ENCODE data around the gene KCNK15.

The KCNK15 gene

DNA sequence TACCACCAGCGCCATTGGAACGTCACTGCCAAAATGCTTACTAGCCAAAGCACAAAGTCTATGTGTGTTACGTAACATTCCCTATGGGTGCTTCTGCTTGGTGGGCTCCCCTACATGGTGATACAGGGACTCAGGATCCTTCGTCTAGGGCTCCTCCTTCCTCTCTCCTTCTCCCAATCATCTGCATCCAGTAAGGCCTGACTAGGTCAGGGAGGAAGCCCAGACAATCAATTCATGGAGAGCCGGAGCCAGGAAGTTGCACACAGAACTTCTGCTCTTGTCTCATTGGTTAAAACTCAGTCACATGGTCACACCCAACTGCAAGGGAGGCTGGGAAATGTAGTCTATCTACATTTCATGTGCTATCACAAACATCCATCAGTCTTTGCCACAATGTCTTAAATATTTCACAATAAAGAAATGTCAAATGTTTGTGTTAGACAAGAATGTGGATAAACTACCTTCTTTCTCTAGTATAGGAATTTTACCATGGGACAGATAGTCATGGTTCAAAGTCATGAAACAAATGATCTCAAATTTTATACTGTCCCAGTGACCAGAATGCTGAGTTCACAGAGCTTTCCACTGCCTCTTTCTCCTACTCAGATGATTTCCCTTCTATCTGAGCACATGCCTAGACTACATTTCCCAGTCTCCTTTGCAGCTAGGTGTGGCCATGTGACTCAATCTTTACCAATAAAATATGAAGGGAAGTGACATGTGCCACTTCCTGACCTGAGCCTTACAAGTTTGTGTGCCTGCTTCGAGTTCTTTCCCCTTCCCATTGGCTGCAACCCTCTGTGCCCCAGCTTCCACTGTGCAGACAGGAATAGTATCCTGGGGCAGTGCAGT is 9.3 kb upstream of the KCNK15 start:
- peak; percentile 84 for DNase-seq (ENCODE audit: low read depth)

DNA sequence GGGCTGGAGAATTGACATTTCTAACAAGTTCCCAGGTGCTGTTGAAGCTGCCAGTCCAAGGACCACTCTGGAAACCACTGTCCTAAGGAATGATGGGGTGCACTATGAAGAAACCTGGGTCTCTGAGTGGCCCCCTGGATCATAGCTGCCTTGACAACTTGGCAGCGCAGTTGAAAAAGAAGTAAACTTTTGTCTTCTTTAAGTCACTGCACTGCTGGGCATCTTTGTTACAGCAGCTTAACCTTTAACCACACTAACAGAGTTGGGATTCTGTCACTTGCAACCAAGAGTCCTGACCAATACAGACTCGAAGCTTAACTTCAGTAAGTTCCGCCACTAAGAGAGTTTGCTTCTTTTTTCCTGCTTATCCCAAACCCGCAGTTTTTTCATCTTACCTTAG is 8.5 kb upstream of the KCNK15 start:
- no peak for DNase-seq (ENCODE audit: low read depth)

DNA sequence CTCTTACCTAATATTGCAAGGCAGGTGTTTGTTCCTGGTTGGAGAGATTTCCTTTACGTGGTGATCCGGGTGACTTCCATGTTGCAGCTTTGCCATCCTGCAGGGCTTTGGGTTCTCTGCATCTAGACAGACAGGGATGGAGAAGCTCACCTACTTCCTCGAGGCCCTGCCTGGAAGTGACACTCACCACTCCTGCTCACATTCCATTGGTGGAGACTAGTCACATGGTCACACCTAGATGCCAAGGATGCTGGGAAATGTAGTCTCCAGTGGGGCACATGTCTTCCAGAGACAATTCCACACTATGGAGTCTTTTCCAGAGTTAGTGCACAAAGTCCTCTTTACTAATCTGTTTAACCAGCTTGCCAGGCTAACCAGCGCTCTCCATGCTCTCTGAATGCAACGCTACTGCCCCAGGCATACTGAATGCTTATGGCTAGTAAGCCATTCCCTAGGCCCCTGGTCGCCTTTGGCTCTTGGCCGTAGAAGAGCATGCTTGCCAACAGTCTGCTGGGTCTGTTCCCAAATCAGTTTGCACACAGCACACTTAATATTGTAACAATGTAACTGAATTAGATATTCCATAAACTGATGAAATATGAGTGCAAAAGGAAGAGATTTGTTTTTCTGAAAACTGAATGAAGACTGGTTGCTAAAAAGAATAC is 6.7 kb upstream of the KCNK15 start:
- peak; percentile 81 for DNase-seq (ENCODE audit: low read depth)

DNA sequence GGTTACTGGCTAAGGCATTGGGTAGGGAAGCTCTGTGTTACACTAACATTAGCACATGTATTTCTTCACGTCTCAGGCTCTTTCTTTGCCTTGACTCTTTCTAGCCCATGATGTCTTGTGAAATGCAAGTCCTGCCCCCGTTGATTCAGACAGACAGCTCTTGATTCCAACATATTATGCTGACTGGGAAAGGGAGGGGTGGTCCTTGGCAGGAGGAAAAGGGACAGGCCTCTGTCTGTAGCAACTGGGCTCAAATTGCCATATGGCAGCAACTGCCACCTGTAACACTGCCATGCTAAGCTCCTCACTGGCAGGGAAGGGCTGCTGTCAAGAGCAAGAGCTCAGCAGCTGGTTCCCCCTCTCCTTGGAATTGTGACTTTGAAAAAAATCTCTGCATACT is 5.7 kb upstream of the KCNK15 start:
- DNase-seq (ENCODE audit: low read depth) = no peak

DNA sequence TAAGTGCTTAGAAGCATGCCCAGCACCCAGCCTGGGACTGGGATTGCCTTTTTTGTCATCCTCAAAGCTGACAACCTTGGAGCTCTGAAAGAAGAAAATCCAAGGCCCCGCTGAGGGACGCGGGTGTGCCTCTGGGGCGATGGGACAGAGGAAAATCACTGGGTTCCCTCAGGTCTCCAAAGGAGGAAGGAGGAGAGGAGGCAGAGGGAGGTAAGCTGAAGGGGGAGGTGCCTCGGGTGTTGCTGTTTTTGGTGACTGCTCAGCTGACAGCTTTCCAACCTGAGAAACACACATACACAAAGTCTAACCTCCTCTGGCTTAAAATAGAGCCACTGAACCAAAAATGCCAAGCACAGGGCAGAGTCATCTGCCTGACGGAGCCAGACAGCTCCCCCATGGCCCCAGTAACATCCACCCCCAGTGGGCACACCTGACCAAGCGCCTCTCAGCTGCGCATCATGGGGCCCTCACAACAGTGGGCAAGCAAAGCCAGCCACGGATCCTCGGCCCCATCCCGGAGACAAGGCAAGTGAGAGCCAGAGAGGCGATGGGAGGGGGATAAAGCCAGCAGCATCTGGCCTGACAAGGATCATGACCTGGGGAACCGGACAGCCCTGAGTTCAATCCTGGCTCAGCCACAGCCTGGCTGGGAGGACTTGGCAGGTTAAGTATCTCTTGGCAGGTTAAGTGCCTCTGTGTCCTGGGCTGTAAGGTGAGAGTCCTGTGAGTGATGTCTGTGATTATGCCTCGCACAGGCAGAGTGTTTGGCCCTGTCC is 3.2 kb upstream of the KCNK15 start:
- no peak for DNase-seq (ENCODE audit: low read depth)

DNA sequence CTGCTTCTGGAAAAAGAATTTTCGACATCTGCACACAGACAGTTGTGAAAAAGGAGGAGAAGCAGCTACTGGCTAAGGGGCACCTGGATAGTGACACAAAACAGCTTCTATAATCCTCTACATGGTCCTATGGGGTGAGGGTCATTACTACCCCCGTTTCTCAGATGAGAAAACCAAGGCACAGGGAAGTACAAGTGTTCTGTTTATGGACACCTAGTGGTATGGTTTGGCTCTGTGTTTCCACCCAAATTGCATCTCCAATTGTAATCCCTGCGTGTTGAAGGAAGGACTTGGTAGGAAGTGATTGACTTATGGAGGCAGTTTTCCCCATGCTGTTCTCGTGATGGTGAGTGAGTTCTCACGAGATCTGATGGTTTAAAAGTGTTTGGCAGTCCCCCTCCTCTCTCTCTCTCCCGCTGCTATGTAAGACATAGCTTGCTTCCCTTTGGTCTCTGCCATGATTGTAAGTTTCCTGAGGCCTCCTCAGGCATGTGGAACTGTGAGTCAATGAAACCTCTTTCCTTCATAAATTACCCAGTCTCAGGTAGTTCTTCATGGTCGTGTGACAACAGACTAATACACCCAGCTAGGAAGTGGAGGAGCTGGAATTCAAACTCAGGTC is 2.5 kb upstream of the KCNK15 start:
- DNase-seq (ENCODE audit: low read depth) = no peak

DNA sequence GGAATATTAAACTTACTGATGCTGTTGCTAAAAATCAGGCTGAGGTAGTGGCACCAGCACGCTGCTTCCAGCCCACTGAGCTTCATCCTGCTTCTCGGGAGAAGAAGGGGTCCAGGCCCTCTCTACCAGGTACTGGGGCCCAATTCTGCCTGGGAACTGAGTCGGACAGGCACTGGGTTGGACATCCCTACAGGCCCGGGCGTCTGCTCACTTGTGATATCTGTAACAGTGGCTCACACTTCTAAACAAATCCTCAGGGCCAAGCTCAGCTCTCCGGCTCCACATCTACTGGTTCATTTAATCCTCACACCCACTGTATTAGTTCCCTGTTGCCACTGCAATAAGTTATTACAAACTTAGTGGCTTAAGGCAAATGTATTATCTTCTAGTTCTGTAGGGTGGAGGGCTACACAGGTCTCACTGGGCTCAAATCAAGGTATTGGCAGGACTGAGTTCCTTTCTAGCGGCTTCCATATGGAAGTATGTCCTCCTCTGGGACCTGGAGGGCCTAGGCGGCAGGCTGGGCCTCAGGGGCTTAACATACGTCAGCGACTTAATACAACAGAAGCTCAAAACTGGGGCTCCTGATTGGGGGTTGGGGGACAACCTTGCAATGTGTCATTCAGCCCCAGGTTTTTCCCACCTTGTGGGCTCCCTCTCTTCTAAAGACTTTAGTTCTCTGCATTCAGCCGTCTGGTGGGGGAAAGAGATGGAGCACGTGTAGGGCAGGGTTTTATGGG is 1.6 kb upstream of the KCNK15 start:
- no peak for DNase-seq (ENCODE audit: low read depth)

DNA sequence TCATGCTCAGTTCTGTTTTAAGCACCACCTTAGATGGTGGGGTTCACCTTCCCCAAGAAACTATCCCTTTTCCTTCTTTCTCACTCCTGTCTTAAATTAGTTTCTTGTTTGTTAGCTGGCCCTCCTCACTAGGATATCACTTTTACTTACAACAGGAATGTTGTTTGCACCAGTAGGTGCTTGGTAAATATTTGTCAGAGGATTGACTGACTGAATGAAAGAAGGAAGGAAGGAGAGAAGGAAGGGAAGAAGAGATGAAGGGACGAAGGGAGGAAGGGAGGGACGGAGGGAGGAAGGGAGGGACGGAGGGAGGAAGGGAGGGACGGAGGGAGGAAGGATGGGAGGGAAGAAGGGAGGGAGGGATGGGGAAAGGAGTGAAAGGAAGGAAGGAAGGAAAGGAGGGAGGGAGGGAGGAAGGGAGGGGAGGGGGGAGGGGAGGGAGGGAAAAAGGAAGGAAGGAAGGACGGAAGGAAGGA is 505 bp upstream of the KCNK15 start:
- DNase-seq (ENCODE audit: low read depth) = no peak

DNA sequence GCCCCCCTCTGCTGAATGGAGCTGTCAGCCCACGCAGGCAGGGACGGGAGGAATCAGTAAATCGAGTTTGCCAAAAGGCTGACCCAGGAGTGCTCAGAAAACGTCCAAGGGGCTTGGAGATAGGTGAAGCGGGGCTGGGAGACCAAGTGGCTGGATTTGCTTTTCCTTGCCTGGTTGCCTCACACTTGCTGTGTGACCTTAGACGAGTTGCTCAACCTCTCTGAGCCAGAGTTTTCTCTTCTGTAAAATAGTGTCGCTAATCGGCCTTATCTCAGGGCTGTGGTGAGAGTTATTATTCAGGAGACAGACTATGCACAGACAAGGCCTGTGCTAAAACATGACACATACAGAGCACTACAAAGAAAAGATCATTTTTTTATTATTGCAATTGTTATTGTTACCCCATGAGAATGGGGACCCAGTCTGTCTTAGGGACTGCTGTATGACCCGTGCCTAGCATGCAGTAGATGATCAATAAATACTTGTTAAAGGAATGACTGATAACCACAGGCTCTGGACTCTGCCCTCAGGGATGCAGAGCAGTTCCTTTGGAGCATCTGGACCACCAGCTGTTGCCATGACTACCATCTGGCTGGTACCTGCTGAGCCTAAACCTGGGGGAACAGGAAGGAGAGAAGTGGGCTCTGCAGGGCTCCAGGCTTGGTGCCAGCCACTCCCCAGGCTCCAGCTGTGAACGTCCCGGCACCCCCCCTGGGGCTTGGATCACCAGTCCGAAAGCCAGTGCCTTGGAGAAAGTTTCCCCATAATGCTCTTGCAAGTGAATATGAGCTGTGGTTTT is 901 bp downstream of the KCNK15 start:
- no peak for DNase-seq (ENCODE audit: low read depth)

DNA sequence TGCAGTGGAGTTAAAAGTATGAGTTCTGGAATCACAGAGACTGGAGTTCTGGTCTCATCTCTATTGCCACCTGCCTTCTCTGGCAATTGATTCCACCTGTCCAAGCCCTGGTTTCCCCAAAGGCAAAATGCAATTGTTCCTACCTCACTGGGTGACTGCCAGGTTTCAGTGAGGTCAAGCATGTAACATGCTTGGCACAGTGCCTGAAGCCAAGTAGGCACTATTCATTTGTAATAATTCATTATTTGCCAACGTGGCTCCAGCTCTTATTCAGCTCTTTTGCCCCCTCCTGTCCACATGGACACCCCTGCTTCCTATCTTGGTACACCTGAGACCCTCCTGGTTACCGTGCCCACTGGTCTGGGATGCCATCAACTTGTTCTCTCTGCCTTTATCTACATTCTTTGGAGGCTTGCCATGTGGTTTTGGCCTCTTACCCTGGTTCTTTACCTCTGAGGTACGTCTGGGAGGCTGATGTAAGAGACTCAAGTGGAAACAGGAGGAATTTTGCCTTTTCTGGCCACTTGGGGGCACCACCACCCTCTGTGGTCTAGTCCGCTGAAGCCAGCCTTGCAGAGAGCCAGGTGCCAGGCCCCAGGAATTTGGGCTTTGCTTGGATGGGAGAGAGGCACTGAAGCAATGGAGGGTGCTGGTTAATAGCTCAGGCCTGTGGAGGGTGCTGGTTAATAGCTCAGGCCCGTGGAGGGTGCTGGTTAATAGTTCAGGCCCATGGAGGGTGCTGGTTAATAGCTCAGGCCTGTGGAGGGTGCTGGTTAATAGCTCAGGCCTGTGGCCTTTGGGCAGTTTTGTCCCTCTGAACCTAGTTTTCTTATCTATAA is 1.7 kb downstream of the KCNK15 start:
- DNase-seq (ENCODE audit: low read depth) = peak; percentile 71

DNA sequence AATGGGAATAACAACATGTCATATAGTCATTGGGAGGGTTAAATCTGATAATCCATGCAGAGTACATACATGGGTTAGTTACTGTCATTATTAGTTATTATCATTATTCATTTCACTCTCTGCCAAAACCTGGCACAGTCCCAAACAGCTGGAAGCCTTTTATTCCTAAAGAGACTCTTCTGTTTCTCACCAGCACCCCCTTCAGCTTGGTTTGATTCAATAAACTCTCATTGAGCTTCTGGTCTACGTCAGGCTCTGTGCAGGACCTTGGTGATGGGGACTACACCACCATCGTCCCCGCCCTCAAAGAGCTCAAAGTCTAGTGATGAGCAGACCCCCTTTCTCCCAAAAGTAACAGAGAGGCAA is 2.3 kb downstream of the KCNK15 start:
- DNase-seq (ENCODE audit: low read depth) = no peak

DNA sequence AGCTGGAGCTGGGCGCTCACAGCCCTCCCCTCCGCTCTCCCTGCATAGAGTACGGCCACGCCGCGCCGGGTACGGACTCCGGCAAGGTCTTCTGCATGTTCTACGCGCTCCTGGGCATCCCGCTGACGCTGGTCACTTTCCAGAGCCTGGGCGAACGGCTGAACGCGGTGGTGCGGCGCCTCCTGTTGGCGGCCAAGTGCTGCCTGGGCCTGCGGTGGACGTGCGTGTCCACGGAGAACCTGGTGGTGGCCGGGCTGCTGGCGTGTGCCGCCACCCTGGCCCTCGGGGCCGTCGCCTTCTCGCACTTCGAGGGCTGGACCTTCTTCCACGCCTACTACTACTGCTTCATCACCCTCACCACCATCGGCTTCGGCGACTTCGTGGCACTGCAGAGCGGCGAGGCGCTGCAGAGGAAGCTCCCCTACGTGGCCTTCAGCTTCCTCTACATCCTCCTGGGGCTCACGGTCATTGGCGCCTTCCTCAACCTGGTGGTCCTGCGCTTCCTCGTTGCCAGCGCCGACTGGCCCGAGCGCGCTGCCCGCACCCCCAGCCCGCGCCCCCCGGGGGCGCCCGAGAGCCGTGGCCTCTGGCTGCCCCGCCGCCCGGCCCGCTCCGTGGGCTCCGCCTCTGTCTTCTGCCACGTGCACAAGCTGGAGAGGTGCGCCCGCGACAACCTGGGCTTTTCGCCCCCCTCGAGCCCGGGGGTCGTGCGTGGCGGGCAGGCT is 4.6 kb downstream of the KCNK15 start:
- DNase-seq (ENCODE audit: low read depth) = no peak

DNA sequence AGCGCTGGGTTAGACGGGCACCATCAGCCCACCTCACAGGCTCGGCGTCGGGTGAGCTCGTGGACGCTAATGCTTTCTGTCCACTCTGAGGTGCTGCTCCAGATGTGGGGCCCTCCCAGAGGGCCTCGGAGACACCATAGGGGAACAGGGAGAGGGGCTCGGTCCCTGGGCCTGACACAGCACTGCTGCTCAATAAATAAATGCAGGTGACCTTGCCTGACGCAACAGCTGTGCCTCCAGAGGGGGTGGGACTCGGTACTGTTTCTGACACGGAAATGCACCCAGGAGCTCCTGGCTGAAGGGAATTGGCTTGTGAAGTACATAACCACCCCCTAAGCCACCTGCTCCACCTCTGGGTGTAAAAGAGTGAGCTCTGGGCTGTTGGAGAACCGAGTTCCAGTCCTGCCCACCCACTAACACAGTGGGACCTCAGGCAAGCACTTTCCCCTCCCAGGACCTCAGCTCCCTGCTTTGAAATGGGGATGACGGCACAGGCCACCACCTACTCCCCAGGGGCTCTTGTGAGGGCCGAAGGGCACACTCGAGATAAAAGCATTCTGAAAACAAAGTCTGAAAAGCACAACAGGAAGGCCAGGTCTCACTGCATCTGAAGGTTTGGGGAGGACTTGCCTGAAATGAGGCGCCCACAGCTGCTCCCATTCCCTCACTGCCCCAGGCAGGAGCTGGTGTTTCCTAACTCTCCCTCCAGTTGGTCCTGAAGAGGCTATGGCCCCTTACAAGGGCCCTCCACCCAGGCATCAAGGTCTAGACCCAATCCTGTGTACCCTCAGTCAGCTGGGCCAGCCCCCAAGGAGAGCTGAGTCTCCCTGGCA is 6.7 kb downstream of the KCNK15 start:
- DNase-seq (ENCODE audit: low read depth) = no peak

DNA sequence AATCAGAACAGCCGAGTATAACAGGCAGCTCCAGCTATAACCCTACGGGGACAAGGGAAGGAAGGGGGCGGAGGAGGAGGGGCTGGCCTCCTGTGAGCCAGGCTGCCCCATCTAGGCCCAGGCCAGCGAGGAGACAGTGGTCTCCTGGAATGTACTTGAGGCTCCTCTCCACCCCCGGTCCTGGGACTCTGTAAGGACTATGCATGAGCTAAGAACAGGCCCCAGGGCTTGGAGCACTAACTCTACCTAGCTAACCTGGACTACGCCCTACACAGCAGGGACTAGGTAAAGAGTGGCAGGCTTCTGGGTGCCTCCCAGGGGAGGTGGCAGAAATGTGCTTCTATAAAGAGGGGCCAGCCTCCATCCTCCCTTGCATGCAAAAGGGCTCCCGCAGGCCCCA is 8.9 kb downstream of the KCNK15 start:
- DNase-seq (ENCODE audit: low read depth) = no peak

DNA sequence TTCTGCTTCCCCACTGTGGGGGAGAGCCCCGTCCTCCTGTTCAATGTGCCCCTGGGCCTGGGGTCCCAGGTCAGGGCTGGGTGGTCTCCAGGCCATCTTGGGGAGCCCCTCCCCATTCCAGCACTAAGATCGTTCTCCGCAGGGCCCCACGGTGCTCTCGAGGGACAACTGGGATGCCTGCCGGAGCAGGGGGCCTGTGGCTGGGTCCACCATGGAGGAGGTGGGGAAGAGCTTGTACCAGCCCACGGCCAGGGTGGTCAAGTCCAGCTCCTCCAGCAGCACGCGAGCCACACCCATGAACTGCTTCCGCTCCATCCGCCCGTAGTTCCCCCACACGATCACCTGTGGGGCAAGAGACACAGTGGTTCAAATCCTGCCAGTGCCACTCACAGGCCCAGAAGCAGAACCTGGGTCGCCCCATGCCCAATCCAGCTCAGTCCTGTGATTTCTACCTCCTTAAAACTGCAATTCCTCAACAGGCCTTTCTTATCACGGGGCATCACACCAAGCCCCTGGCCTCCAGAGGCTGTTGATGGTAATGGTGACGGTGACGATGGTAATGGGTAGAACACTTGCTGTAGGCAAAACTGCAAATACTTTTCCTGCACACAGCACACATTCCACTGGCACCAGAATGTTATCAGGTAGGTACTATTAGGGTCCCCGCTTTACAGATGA is 10.5 kb downstream of the KCNK15 start:
- DNase-seq (ENCODE audit: low read depth) = no peak

DNA sequence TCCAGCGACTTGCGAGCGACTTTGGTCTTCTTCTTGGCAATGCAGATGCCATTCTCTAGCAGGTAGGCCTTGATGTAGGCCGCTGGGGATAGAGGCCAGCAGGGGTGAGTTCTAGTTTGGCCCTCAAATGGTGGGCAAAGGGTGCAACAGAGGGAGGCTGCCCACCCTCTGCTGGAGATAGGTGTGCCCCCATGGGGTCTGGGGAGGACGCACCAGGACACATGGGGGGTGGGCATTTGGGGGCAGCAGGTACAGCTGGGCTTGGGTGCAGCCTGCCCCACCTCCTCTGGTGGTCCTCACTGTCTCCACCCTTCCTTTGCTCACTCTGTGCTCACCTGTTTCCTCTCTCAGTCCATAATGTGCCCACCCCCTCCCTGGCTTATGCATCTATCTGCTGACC is 11.3 kb downstream of the KCNK15 start:
- DNase-seq (ENCODE audit: low read depth) = no peak

DNA sequence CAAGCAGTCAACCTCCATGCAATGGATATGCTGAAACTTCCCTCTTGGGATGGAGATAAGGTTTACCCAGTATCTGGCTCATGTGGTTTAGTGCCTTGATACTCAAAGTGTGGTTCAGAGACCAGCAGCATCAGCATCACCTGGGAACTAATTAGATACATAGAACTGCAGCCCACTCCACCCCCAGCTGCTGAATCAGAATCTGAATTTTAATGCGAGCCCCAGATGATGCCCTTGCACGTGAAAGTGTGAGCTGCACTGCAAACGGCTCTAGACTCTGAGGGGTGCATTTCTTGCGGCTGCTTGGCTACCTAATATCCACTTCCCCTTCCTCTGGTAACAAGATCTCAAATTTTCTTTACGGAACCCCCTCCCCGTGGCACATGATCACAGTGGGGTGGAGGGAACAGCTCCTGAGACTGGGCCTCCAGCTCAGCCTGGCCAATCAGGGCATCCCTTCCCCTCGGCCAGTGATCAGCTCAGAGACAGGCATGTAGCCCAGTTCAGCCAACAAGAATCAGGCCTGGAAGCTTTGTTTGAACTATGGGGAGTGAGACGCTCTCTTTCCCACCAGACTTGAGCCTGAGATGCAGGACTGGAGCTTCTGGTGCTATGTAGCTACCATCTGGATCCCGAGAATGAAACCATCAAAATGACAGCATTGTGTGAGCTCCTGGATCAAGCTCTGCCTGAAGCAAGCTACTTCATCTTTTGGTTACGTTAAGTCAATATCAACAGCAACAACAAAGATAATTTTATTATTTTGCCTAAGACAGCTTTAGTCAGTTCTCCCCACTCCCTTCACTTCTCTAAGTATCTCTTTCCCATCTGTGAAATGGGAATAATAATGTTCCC is 12.8 kb downstream of the KCNK15 start:
- DNase-seq (ENCODE audit: low read depth) = no peak
